NCI-H1930 (cell line): ENCODE results near the gene FOXD1.
"Not testable (repeated sequence)": the region's sequence is repeated elsewhere in the genome, so short reads cannot be mapped to it uniquely, and the experiment has no call there.

Source experiments
- DNase-seq, 2 experiments: peaks; one replicate each; lab custom pipeline; 2025; lab: John Stamatoyannopoulos, UW

The FOXD1 gene

DNA sequence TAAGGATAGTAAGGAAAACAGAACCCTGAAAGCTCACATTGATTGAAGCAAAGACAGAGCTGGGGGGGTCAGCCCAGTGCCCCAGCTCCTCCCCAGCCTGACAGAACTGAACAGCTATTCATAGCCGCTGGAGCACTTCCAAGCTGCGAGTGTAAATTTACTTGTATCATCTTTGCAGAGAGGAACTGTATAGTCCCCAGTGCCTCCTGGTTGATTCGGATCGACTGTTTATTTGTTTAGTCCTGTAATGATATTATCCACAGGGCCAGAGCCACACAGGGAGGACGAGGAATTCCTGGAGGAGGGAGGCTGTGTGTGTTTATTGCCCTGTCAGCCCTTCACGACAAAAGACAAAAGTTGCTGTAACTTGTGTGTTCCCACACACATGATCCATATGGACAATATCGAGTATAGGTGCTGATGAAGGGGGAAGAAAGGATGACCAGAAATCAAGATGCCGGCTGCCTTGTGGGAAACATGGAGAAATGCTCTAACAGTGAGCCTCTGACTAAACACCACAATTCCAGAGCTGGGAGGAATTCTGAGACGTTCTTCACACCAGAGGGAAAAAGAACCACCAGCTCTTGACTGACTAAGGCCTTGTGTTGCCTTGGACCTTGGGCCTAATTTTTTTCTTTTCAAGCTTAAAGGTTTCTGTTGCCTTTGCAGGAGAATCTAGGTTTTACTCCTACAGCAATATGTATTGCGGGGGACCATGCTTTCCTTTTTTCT, 31.1 kb downstream of the FOXD1 start:
- DNase-seq, result no peak

DNA sequence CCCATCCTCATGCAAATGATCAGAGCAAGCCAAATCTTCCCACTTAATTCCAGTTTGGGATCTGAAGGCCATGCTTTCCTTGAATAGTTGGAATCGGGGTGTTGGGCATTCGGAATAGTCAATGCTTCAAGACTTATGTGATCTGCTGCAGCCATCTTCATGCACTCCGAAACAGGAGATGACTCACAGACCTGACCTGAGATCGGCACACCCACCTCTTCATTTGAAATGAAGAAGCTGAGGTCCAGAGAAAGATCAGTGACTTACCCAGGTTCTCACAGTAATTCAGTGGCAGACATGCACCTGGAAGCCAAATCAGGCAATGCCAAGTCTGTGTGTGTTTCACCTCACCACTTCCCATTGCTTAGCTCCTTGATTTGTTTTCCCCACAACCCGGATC, 33.0 kb downstream of the FOXD1 start:
- no peak for DNase-seq

DNA sequence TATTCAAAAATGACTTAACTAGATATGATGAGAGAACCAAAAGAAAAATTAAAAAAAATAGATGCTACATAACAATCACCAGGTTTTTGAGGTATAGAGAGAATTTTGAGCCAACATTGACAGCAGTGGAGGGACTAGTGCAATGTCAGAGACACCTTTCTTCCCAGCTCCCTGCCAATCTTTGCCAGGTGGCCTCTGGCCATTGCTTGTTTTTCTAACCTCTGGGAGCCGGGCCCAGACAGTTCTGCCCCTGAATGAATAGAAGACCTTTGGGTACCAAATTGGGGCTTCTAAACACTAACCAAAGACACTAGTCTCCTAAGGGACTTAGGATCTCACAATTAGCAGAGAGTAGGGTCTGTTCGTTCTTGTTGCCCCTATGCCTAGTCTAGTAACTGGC, 33.4 kb downstream of the FOXD1 start:
- DNase-seq, result no peak

DNA sequence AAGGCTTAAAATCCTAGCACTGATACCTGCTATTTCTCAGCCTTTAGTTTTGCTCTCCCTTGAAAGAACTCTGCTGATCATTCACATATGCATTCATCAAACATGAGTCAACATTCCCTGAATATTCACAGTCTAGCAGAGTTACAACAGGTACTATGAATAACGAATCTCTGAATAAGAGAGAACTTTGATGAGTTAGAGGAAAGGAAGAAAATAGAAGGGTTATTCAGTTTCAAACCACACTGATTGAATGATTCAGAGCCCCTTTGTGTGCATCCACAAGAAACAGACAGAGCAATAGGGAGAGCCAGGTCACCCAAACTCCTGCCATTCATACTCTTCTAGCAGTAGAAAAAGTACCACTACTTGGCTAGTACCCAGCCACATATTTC, 36.0 kb downstream of the FOXD1 start:
- no peak for DNase-seq

DNA sequence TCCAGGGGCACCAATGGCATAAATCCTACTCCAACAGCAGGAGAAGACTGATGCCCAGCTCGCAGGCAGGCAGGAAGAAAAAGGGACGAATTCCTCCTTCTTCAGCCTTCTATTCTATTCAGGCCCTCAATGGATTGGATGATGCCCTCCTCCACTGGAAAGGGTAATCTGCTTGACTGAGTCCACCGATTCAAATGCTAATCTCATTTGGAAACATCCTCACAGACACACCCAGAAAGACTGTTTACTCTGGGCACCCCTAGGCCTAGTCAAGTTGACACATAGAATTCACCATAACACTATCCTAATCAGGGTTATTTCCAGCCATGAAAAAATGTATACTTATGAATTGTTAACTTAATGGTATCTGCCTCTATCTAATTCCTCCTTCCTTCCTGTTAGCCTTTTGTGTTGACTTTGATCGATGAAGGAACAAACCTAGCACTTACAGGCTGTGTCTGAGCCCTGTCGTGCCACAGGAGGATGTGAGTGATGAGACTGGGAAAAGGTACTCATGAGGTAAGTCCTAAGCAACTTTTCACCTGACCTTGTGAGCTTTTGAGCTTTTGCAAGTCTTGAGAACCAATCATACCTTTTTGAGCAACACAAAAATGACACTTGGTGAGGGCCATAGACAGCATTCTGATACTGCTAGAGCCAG, 36.5 kb downstream of the FOXD1 start:
- no peak for DNase-seq

DNA sequence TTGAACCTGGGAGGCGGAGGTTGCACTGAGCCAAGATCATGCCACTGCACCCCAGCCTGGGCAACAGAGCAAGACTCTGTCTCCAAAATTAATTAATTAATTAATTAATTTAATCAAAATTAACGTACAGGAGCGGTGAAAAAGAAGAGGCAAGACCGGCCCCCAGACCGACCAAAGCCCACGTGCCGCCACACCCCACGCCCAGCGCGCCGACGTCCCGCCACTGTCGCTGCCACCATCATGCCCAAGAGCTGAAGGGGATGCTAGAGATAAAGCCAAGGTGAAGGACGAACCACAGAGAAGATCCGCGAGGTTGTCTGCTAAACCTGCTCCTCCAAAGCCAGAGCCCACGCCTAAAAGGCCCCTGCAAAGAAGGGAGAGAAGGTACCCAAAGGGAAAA, 38.6 kb downstream of the FOXD1 start:
- DNase-seq, result not testable (repeated sequence)

DNA sequence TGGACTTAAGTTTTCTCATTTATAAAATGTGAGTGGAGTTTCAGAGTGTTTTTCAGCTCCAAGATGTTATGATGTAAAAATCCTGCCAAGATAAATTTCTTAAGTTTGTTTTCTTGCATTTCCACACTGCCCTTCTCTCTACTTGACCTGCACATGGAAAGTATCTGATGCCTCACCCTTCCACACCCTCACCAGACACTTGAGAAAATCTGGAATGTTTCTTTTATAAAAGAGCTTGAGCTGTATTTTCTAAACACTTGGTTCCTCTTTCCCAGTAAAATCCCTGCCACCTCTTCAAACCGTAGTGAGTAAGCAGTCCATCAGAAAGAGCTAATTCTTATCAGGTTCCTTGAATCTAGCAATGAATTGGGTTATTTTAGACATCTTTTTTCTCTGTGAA, 42.9 kb downstream of the FOXD1 start:
- no peak for DNase-seq

DNA sequence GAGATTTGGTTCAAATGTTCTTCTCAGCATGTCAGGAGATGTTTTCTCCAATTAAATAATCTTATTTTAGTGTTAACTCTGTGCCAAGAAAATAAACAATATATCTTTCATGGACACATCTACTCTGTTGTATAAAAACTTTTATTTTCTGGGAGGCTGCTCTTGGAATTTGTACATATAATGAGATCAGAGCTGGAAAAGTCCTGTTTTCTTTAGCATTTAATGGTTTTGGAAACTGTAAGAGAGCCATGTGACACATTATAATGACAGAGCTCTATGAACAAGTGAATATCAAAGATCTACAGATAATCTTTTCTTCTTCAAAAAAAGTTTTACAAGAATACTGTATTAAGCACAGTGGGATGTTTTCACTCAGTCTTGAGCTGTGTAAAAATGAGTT, 48.8 kb downstream of the FOXD1 start:
- DNase-seq, result no peak
